ENCODE data around the gene IKBKE.
A peak's percentile ranks its signal among the peaks of the same experiment; 100 is the strongest.

Gene IKBKE

DNA sequence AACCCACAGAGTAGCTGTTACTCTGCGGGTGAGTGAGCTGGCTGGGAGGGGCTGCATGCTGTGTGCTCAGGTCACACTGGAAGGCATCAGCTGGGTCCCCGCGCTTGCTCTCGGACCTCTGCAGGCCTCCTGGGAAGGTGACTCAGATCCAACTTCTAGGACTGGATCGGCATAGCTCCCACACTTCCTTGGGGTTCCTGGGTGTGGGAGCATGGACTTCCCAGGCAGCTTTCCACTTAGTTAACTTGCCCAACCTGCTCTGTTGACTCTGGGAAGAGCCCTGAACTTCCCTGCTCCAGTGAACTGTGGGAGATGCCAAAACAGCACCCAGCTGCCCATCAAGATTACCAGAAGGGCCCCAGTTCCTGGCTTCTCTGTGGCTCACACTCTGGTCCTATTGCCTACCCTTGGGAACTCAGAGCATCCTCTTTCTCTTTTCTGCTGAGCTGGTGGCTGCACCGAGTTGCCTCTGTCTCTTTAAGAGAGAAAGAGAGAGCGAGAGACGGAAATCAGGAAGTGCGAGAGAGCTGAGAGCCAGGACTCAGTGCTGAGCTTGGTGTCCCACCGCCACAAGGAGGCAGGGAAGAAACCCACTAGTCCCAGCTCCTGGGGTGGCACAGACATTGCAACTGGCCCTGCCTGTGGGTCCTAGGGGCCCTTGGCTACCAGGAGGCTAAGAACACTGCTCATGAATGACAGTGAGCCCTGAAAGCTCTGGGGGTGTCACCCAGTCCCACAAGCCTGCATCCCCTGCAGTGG, at the start of gene IKBKE:
IKBKE (plus strand) TSS at position 544 of the 759 bp plus-strand sequence. CDS start 2,752 bp downstream, outside the sequence.
- DNase-seq (ENCODE audit: low spot score), result peak; percentile 61

DNA sequence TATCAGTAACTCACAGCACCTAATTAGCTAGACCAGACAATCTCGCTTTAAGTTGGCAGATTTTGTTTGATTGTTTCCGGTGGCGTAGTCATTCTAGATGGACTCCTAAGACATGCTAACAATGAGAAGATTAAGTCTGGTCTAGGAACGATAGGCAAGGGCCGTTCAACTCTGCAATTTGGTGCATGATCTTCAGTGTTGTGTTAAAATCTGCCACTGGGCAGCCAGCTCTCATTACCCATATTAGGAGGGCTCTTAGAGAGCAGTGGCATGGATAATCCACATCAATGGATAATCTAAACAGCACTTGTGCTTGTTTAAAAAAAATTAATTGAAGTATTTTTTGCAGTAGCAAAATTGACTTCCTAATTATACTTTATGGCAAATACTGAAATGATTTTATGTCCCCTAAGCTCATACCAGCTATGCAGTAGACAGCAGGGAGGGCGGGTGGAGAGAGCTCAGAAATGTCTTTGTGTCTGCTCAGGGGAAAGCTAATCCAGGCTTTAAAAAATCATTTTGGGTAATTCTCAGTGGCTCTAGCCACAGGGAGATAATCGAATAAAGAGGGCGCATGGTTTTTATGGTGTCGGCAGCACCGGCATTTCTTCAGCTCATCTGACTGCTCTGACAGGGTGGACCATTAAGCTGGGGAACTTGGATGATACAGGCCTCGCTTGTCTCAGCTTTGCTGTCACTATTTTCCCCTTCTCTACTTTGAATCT, 48.5 kb upstream of the IKBKE start:
- DNase-seq (ENCODE audit: low spot score), result no peak

DNA sequence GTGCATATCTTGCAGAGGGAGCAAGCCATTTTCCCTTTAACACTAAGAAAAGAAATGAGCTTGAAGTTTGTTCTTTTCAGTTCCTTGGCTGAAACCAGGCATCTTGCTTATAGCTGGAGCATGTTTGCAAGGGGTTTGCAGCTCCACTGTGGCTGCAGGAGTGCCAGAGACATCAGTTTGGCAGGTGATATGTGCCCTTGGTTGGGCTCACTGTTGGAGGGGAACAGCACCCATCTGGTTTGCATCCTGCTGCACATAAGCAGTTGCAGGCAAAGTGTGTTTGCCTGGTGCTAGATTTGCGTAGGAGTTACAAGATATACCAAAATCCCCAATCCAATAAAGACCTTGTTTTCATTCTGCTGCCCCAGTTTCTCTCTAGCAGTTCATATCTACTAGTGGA, 47.8 kb upstream of the IKBKE start:
- no peak for DNase-seq (ENCODE audit: low spot score)

DNA sequence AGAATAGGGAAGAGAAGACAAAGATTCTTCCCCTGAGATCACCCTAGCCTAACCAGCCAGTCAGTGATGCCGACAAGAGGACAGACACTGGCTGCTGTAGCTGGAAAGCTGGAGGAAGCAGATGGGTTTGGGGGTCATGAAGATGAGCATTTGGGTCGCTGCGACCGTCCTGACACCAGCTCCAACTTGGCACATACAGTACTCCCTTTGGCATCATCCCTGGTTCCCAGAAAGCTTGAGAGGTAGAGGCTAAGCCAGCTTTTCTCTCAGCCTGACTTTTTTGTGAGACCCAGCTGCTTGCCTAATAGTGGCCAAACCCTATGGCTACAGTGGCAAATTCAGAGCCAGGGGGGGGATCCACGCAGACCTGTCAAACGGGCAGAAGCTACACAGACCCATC, 43.0 kb upstream of the IKBKE start:
- DNase-seq (ENCODE audit: low spot score), result no peak

DNA sequence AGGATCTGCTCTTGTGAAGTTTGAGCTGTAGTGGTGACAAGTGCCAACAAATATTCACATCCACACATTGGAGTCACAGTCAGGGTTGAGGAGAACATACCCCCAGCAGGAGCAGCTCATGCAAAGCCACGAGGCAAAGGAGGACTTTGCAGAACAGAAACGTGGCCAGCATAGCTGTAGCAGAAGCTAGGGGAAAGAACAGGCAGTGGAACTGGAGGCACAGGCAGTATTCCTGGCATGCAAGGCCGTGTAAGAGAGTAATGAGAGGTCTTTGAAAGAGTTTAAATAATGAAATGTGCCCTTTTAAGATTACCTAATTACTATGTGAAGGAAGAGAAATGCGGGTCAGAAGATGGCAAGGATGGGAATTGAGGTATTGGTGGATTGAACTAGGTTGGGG, 40.9 kb upstream of the IKBKE start:
- no peak for DNase-seq (ENCODE audit: low spot score)

DNA sequence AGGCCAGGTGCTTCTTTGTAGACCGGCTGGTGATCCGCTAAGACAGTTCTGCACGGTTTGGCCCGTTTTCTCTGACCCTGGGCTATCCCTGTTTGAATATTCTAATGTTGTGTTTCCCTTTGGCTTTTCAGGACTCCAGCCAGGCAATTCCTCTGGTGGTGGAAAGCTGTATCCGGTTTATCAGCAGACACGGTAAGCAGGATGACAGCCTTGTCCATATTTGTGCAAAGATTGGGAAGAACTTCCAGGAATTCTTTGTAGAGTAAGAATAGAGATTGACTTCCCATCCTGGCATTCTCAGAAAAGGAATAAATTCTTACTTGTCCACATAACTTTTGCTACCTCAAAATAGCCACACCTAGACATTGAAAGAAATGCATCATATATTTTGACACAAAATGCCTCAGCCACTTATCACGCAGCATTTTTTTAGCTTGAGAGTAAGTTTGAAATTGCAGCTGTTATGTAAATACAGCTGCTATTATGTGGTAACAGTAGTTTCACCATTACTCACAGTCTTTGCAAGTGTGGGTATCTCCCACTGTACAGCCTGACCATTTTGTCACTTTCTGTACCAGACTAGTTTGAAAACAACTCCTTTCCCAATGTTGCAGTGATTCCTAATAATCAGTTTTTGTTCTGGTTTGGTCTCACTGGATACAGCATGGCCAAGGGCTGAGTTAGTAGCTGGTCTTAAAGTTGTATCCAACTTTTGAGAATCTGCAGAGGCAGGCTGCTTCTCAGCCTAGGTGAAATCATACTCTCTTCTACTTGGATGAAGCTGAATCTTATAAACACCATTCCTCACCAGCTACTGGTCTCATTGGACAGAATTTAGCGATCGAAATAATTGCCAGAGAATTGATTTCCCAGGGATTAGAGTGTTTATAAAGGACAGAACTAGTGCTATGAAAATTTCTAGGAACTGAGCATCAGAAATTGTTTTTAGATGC, 40.0 kb upstream of the IKBKE start:
- no peak for DNase-seq (ENCODE audit: low spot score)

DNA sequence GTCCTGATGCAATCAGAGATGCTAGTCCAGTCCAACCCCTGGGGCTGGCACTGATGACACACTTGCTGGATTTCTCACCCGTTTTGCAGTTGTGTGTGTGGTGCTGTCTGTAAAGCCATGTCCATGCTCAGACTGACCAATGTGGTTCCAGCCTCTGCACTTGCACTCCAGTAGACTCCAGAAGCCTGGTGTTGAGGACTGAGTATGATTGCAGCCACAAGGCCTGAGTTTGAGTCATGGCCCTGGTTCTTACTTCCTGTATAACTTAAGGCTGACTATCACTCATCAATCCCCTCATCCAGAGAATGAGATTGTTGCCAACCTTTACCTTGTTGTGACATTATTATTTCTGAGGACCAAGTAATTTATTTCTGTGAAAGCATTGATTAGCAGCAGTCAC, 34.8 kb upstream of the IKBKE start:
- no peak for DNase-seq (ENCODE audit: low spot score)

DNA sequence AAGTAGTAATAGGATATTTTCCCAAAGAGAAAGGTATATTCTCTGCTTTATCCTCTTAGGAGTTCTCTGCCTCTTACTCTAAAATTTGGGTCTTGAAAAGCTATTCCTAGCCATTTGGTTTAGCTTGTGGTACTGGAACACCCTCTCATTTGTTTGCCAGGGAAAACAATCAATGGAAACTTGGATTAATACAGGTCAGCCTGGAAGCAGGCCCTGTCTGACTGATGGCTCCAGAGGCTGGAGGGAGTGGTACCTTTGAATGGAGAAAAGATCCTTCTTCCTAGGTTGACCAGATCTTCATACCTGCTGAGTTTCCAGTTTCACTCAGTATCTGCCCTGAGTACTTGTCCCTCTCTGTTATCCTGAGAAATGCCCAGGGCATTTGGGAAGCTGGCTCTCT, 31.7 kb upstream of the IKBKE start:
- DNase-seq (ENCODE audit: low spot score), result no peak

DNA sequence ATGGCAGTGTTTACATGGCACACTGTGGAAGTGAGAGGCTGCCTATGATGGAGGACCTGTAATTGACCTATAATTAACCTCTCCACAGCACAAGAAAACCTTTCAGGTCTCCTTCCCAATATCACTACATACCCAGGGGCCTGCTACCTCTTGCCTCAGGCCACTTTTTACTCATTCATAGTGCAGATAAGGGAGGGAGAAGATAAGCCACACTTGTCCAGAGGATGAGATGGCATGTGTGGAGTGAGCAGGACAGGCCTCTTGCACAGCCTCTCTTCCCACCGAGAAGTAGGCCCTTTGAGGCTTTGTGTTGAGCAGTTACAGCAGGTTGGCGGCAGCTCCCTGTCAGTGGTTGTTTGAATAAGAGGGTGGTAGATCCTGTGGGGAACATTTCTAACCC, 31.1 kb upstream of the IKBKE start:
- DNase-seq (ENCODE audit: low spot score), result no peak

DNA sequence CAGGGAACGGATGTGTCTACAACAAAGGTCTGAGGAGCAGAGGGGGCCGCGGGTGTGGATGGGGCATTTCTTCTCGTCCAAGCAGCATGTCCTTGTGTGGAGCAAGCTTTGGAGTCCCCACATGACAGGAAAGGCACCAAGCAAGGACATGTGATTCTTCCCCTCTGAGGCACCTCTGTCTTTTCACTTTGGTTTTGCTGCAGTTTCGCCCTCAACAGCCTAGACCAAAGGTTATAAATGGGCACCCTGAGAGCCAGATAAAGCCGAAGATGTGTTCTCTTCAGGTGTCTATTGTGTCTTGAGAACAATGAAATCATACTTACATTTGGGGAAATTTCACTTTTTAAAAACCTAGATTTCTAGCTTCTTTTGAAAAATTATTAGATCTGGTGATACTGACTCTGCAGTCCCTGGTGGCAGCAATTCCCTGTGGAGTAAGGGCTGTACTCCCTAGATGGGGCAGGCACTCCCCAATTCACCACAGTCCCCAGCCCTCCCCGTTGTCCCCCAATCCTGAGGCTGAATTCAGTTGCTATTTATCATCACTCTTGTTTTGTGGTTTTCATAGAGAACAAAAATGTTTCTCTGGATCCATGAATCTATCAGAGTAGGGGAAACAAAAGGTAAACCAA, 28.8 kb upstream of the IKBKE start:
- no peak for DNase-seq (ENCODE audit: low spot score)

DNA sequence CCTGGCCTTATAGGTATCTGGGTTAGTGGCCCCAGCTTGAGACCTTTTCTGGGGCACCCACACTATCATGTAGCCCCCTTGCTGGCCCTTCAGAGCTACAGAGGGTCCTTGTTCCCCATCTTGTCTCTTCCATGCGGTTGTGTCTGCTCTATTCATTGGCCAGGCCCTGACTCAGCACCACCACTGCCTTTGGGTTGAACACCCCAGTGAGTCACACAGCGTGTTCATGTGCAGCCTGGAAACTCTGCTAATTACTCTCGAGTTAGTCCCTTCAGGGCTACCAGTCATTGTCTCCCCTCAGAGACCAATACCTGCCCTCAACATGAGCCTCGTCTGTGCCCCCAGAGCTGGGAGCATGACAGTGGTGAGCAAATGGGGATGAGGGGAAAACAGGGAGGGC, 28.2 kb upstream of the IKBKE start:
- no peak for DNase-seq (ENCODE audit: low spot score)

DNA sequence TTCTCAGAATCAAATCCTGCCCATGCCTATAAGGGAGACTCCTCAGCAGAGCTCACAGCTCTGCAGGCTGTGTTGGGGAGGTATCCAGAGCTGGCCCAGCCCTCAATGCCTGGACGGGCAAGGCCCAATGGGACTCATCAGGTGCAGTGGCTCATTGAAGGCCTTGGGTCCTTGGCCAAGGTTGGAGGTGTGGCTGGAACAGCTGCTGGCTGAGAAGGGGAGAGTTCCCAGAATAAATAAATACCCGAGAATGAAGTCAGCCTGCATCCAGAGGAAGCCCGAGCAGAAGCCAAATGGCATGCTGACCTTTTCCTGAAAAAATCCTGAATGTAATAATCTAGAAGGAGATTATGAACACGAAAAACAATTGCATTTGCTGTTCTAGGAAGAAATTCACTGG, 25.2 kb upstream of the IKBKE start:
- no peak for DNase-seq (ENCODE audit: low spot score)

DNA sequence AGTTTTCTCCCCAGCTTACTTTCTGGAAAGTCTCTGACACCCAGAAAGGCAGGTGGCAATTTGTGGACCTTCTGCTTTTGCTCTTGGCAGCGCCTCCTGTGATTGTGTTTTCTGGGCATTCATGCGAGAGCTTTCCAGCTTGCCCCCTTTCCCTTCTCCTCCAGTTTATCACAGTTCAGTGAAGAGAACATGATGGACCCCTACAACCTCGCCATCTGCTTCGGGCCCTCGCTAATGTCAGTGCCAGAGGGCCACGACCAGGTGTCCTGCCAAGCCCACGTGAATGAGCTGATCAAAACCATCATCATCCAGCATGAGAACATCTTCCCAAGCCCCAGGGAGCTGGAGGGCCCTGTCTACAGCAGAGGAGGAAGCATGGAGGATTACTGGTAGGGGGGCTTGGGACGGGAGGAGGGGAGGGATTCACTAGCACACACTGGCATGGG, 24.3 kb upstream of the IKBKE start:
- DNase-seq (ENCODE audit: low spot score), result no peak

DNA sequence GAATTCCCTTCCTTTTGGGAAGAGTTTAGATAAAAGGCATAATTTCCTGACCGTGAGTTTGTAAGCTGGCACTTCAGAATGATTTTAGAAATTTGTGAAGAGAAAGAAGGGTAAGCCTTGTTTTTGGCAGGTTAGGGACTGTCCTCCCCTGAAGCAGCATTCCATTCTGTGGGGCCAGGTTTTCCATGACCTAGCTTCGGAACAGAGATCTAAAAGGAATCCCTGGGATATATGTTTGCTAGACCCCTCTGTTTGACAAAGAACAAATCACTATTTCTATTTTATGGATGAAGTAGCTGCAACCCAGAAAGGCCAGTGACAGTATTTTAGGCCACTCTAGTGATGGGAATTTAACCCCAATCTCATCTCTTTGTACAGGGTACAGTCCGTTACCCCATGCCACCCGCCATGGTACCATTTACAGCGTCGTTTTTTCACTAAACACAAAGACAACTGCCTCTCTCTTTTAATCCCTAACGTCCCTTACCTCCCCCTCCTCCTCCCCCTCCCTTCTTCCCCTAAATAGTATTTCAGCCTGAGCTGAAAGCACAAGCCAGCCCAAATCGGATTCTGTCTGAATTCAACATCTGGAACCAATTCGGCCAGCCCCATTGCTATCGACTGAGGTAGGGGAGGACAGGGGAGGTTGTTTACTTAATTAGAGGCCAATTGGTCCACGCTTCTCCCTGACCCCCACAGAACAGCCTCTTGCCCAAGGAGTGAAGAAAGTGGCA, 23.4 kb upstream of the IKBKE start:
- DNase-seq (ENCODE audit: low spot score), result no peak

DNA sequence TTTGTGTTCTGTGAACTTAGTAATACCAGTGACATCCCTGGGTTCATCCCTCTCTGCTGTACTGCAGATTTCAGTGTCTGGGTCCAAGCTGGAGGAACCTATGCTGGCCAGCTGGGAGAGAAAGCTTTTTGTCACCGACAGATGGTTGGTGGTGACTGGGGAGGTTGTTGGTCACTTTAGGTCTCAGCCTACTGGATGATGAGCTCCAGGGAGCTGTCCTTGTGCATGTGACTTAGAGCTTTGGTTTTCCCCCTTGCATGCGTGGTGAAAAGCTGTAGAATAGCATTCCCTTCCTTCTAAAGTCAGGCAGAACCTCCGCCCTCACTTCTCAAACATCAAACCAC, 22.9 kb upstream of the IKBKE start:
- no peak for DNase-seq (ENCODE audit: low spot score)

DNA sequence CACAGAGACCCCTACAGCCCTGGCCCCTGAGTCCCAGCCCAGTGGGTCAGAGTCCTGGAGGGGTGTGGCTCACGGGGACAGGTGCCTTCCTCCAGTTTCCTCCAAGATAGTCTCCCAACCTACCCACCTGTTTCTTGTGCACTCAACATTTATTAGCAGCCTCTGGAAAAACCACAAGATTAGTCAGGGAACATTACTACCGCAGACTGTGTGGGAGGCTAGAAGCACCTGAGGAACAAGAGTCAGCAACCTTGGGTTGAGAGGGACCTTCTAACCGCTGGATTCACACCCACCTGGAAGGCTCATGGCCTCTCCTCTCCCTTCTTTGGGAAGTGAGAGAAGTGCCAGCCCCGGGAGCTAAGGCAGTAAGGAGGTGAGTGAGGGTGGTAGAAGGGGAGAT, 22.5 kb upstream of the IKBKE start:
- DNase-seq (ENCODE audit: low spot score), result no peak

DNA sequence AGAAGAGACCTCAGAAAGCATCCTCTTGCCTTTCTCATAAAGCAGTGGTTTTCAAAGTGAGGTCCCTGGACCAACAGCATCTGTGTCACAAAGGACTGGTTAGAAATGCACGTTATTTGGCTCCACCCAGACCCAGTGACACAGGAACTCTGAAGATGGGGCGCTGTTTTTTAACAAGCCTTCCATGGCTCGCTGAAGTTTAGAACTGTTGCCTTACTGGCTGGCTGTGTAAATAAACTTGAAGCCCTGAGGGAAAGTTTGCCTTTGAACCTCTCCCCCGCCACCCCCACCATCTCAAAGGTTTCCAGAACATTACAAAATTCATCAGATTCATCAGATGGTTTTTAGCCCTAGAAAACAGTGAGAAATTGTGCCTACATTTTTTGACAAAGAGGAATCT, 21.8 kb upstream of the IKBKE start:
- DNase-seq (ENCODE audit: low spot score), result no peak

DNA sequence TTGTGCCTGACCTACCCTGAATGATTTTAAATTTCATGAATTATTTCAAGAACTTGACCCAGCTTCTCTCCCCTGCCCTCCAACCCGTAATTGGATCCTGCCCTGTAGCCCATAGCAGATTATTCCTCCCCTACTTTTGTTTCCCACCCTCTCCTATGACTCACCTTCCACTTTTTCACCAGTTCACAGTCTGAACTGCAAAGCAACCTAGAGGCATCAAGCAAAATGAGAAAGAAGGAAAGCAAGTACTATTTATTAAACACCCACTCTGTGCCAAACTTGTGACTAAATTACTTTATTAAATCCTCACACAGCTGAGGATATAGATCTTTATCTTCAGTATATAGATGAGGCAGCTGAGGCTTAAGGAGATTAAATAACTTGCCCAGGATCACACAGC, 20.7 kb upstream of the IKBKE start:
- DNase-seq (ENCODE audit: low spot score), result no peak

DNA sequence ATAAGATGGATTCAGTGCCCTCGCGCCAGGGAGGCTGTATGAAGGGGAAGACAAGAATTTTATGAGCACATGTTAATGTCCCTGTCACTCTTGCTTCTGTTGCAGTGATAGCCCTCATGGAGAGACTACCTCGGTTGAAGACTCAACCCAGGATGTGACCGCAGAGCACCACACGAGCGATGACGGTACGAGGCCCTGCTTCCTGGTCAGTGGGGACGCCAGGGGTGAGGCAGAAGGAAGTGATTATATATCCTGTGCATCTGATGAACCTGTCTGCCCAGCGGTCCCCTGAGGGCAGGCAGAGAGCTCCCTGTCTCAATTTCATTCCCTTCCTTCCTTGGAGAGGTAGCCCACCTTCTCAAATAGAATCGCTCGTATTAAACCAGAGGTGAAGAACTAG, 20.0 kb upstream of the IKBKE start:
- no peak for DNase-seq (ENCODE audit: low spot score)

DNA sequence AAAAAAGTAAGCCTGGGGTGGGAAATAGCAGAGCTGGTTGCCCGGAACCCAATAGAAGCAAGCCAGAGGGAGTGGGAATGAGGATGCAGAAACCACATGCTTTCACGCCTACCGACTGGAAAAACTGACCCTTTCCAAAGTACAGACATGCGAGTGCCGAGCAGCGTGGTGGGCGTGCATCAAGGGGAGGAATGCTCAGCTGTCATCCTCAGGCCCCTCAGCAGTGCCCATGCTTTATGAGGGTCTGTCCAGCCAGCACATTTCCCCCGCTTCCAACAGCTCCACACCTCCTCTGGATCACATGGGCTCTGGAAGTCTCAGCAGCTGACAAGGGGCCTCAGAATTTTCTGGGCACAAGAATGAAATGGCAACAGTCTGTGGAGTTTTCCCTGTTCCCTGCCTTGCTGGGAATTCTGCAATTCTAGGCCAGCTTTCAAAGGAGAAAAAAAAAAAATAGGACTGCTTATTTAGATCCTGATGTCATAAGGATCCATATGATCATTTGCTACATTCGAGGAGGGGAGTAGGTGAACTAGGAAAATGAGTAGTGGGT, 19.1 kb upstream of the IKBKE start:
- DNase-seq (ENCODE audit: low spot score), result no peak

DNA sequence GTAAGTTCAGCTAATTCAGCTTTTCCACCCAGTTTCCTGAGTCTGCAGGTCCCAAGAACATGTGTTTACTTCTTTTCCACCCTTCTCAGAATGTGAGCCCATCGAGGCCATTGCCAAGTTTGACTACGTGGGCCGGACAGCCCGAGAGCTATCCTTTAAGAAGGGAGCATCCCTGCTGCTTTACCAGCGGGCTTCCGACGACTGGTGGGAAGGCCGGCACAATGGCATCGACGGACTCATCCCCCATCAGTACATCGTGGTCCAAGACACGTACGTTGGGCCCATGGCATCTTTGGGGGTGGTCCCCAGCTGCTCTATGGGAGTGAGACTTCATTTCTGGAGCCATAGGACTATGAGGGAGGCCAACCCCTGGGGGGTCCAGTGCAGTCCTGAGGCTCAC, 17.2 kb upstream of the IKBKE start:
- no peak for DNase-seq (ENCODE audit: low spot score)

Measured in ecto neural progenitor cell (in vitro differentiated cells).